Adrenal gland (tissue), 12 donors: ENCODE measurements around the gene SLC25A45. TPM values are rescaled to one million over a fixed set of nuclear protein-coding genes. Genes with fewer than 3 reads are reported as not detected.

Source experiments
- DNase-seq, 7 donors: peaks; one replicate each; pipeline ENCODE4 v3.0.0-alpha.2; 2019 to 2020
- H3K27ac ChIP-seq, 5 donors: fragments of 200-600 bp; sonication (generic) in 4 of 5; 1 replicate in 3 of 5; 2 replicates in 2 of 5; pipeline versions ENCODE4 v1.5.1 to v1.8.0; 2016 to 2020; ENCODE audit warnings: mild to moderate bottlenecking in 1 of 5
- H3K27me3 ChIP-seq: fragments of 200-600 bp; 2 replicates; pipeline ENCODE4 v1.8.0; 2021
- H3K36me3 ChIP-seq, 2 donors: fragments of 200-600 bp; replicated peaks in 1 of 2; 1 replicate in 1 of 2; 2 replicates in 1 of 2; pipeline versions ENCODE4 v1.5.1 to v1.8.0; 2018 to 2022
- H3K4me1 ChIP-seq, 2 donors: fragments of 200-600 bp; replicated peaks in 1 of 2; 1 replicate in 1 of 2; 2 replicates in 1 of 2; pipeline versions ENCODE4 v1.5.1 to v1.8.0; 2018 to 2021
- H3K4me3 ChIP-seq, 4 donors: fragments of 200-600 bp; sonication (generic) in 3 of 4; one replicate each; pipeline ENCODE4 v1.5.1; 2016 to 2018
- H3K9me3 ChIP-seq, 3 donors: fragments of 200-600 bp; sonication (generic) in 1 of 3; replicated peaks in 1 of 3; 1 replicate in 2 of 3; 2 replicates in 1 of 3; pipeline versions ENCODE4 v1.5.1 to v1.8.0; 2016 to 2021
- CTCF ChIP-seq, 6 experiments: fragments of 450-650 bp in 4 of 6; fragments of 200-600 bp in 2 of 6; sonication (generic) in 1 of 6; IDR thresholded peaks; 1 replicate in 5 of 6; 2 replicates in 1 of 6; pipeline versions ENCODE4 v1.5.1 to v1.8.0; 2016 to 2021; ENCODE audit warnings: antibody characterized with exemption in 6 of 6, mild to moderate bottlenecking in 2 of 6, moderate library complexity in 1 of 6
- POLR2A ChIP-seq, 2 donors: fragments of 450-650 bp; IDR thresholded peaks; one replicate each; pipeline ENCODE4 v1.6.1; 2017; ENCODE audit warnings: antibody characterized with exemption in 2 of 2, mild to moderate bottlenecking in 2 of 2, moderate library complexity in 1 of 2
- WGBS, 4 donors: extraction: QIAGEN DNeasy Blood & Tissue Kit in 2 of 4; methylation state at CpG; one replicate each; pipeline versions ENCODE4 v1.1.5 to v1.1.7; 2013 to 2017; 5-methylcytosine and 5-hydroxymethylcytosine counted together
- intact Hi-C, 2 donors: fragments of 100-400 bp; cut with DNase I; formaldehyde crosslinking; loops; one replicate each; pipeline versions ENCODE4 v1.14.1 to v1.15.0; 2022 to 2023
- polyA plus RNA-seq, 3 donors: library from polyadenylated mRNA; stranded (reverse); fragments of 200-250 nt in 2 of 3; fragments of 350-450 nt in 1 of 3; fragmentation: Illumina TruSeq in 1 of 3; extraction: RNeasy Lipid Tissue Mini Kit (QIAGEN cat#74804) in 1 of 3; gene quantifications; one replicate each; pipeline ENCODE4 v1.2.3, GENCODE V29; 2013 to 2014
- total RNA-seq, 9 donors: library from RNA; depleted of rRNA in 4 of 9; stranded (reverse); fragments of >200 nt in 4 of 9; fragments of 120-200 nt in 1 of 9; fragmentation: NEBNext Ultra II Directional in 1 of 9; extraction: Animal tissue kit (Norgen Biotek cat#: 25700) in 1 of 9; gene quantifications; one replicate each; pipeline versions ENCODE4 v1.1.0 to v1.2.4, GENCODE V29; 2013 to 2023
- donor health status: healthy with polysubstance abuse.
- donor health status: Bipolar disorder and iron deficiency.
- donor health status: DM: yes; HTN: yes; CAD: no.
- donor health status: DM: no; HTN: no; CAD: no.
- donor health status: DM: no; HTN: no; CAD: no.
- donor health status: DM: yes; HTN: yes; CAD: no.

SLC25A45 gene
- total and polyA plus RNA-seq, 12 donors = 1.1 to 21.0 (median 6.7) TPM

GRCh38 chr11:65363770-65364169 is 18.7 kb downstream of the SLC25A45 start:
- intact Hi-C loops = no loop called here
- H3K4me3 ChIP-seq = no peak overlapping the region
- 61 to 82% (median 67%) methylated on average over 2 to 3 of the region's 3 CpGs for WGBS, 4 donors
- no peak overlapping the region for H3K27ac ChIP-seq
- peaks cover 10 to 21% of the 10 kb centered on the region in 2 donors for H3K4me1 ChIP-seq
- no peaks in the 10 kb centered on the region for H3K27me3 ChIP-seq
- TF ChIP-seq POLR2A (IDR thresholded peaks at IDR 0.05) = no peak
- TF ChIP-seq CTCF (IDR thresholded peaks at IDR 0.05) = no peak
- peak in 1 of 7 donors; percentile 50 for DNase-seq
- no peaks in the 10 kb centered on the region for H3K9me3 ChIP-seq
- H3K36me3 ChIP-seq = no peaks in the 10 kb centered on the region

DNA sequence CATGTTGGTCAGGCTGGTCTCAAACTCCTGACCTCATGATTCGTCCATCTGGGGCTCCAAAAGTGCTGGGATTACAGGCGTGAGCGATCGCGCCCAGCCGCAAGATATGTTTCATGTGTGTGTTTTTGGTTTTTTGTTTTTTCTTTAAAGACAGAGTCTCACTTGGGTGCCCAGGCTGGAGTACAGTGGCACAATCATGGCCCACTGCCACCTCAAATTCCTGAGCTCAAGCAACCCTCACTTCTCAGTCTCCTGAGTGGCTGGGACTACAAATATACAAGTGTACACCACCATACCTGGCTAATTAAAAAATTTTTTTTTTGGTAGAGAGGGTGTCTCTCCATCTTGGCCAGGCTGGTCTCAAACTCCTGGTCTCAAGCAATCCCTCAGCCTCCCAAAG is 19.5 kb downstream of the SLC25A45 start:
- DNase-seq = no peak
- Histone ChIP-seq H3K27me3 (no peaks in the 10 kb centered on the region), H3K4me1 (peaks cover 10 to 21% of the 10 kb centered on the region in 2 donors), H3K9me3 (no peaks in the 10 kb centered on the region), H3K4me3 (no peak overlapping the region), H3K27ac (no peak overlapping the region), H3K36me3 (no peaks in the 10 kb centered on the region)
- no peak for TF ChIP-seq POLR2A (IDR thresholded peaks at IDR 0.05)
- no peak for TF ChIP-seq CTCF (IDR thresholded peaks at IDR 0.05)
- intact Hi-C loops = no loop called here
- 79 to 91% (median 86%) methylated on average over 6 of the region's 6 CpGs for WGBS, 4 donors

GRCh38 chr11:65362320-65362931 is 20.0 kb downstream of the SLC25A45 start:
- Histone ChIP-seq H3K9me3 (no peaks in the 10 kb centered on the region), H3K4me3 (no peak overlapping the region), H3K4me1 (peaks cover 7 to 16% of the 10 kb centered on the region in 2 donors), H3K36me3 (no peaks in the 10 kb centered on the region), H3K27me3 (no peaks in the 10 kb centered on the region), H3K27ac (no peak overlapping the region)
- DNase-seq = no peak
- 75 to 83% (median 79%) methylated on average over 10 of the region's 10 CpGs for WGBS, 4 donors
- no peak for TF ChIP-seq CTCF (IDR thresholded peaks at IDR 0.05)
- TF ChIP-seq POLR2A (IDR thresholded peaks at IDR 0.05) = no peak
- intact Hi-C loops = no loop called here

DNA sequence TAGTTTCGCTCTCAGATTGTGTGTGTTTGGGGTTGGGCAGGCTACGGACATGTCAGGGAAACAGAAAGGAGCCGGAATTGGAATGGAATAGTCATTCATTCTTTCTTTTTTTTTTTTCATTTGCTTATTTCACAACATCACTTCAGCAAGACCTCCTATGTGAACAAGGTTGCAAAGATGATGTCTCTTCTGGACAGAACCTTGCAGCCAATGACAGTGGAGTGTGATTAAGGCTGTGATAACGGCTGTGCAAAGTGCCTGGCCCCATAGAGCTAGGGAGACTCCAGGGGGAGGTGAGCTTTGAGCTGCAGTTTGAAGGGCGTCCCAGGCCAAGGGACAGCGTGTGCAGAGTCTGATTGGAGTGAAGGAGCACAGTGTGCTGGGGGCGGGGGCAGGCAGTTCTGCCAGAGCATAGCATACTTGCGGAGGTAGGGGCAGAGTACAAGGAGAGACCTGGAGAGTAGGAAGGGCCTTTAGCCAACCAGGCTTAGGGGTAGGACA is 24.5 kb downstream of the SLC25A45 start:
- peaks cover 17 to 22% of the 10 kb centered on the region in 2 donors for H3K4me1 ChIP-seq
- DNase-seq = peak in 1 of 7 donors; percentile 24
- WGBS, 4 donors = 74 to 81% (median 79%) methylated on average over 8 of the region's 8 CpGs
- no peaks in the 10 kb centered on the region for H3K36me3 ChIP-seq
- no peaks in the 10 kb centered on the region for H3K27me3 ChIP-seq
- intact Hi-C loops = loop anchor here in 1 of 2 donors (5.0 kb wide), 1 partner anchor 154 kb away; no protein-coding TSS in a partner anchor
- H3K9me3 ChIP-seq = no peaks in the 10 kb centered on the region
- TF ChIP-seq POLR2A (IDR thresholded peaks at IDR 0.05) (no peak), CTCF (IDR thresholded peaks at IDR 0.05) (no peak)
- H3K27ac ChIP-seq = no peak overlapping the region
- H3K4me3 ChIP-seq = no peak overlapping the region
